Measurements from ENCODE around the gene KAT6B.

KAT6B gene

DNA sequence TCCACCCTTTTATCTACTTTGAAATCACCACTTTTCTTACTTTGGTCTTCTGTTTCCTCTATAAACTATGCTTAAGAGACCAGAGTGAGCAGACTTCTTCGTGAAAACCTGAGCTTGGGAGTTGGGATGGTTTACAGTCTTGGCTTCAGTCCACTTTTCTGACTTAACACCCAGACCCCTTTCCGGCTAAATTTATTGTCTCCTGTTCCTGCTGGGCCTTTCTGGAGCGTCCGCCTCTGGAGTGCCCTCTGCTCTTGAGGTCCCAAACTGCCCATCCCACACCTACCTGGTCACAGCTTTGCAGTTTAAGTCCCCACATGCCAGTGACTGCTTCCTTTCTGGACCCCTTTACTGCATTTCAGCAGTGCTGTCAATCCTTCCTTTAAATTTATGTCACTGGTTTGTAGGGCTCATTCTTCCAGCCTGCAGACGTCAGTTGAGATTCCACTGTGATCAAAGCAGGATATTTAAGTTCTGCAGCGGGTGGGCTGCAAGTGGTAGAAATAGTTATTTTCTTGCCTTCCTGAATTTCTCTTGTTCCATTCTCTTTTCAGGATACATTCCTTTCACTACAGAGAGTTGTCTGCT, 80.3 kb downstream of the KAT6B start:
- H3K4me3 ChIP-seq (ENCODE audit: low read depth, low read length), result no peak overlapping the region
- ChIA-PET POLR2A (no interaction called here), CTCF (no interaction called here)
- TF ChIP-seq, protein P1, sequence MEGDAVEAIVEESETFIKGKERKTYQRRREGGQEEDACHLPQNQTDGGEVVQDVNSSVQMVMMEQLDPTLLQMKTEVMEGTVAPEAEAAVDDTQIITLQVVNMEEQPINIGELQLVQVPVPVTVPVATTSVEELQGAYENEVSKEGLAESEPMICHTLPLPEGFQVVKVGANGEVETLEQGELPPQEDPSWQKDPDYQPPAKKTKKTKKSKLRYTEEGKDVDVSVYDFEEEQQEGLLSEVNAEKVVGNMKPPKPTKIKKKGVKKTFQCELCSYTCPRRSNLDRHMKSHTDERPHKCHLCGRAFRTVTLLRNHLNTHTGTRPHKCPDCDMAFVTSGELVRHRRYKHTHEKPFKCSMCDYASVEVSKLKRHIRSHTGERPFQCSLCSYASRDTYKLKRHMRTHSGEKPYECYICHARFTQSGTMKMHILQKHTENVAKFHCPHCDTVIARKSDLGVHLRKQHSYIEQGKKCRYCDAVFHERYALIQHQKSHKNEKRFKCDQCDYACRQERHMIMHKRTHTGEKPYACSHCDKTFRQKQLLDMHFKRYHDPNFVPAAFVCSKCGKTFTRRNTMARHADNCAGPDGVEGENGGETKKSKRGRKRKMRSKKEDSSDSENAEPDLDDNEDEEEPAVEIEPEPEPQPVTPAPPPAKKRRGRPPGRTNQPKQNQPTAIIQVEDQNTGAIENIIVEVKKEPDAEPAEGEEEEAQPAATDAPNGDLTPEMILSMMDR (IDR thresholded peaks at IDR 0.05; ENCODE audit: insufficient read depth, low read length, missing control alignments), result no peak
- no peak for DNase-seq (ENCODE audit: low read depth, low spot score)

GRCh38 chr10:74909670-74910069, 83.3 kb downstream of the KAT6B start:
- TF ChIP-seq, protein P1 (IDR thresholded peaks at IDR 0.05; ENCODE audit: insufficient read depth, low read length, missing control alignments), result no peak
- ChIA-PET CTCF (interaction anchor here (1.5 kb wide), 1 partner anchor 11 kb away, joined by 4 read pairs; no protein-coding TSS in a partner anchor), POLR2A (no interaction called here)
- DNase-seq (ENCODE audit: low read depth, low spot score), result no peak
- no peak overlapping the region for H3K4me3 ChIP-seq (ENCODE audit: low read depth, low read length)

GRCh38 chr10:74910241-74910975, 84.0 kb downstream of the KAT6B start:
- TF ChIP-seq, protein P1 (IDR thresholded peaks at IDR 0.05; ENCODE audit: insufficient read depth, low read length, missing control alignments), result no peak
- ChIA-PET CTCF (interaction anchor here (0.6 to 1.5 kb wide), 2 partner anchors 11 to 659 kb away, joined by 3 to 4 read pairs; no protein-coding TSS in a partner anchor), POLR2A (interaction anchor here (0.7 kb wide), 1 partner anchor 210 kb away, joined by 3 read pairs; no protein-coding TSS in a partner anchor)

GRCh38 chr10:74910976-74911350, 84.6 kb downstream of the KAT6B start:
- ChIA-PET CTCF (no interaction called here), POLR2A (no interaction called here)
- no peak overlapping the region for H3K4me3 ChIP-seq (ENCODE audit: low read depth, low read length)
- TF ChIP-seq, protein P1 (IDR thresholded peaks at IDR 0.05; ENCODE audit: insufficient read depth, low read length, missing control alignments), result no peak
- DNase-seq (ENCODE audit: low read depth, low spot score), result no peak

More at GRCh38 chr10:74910241-74910975, 84.0 kb downstream of the KAT6B start:
- no peak for DNase-seq (ENCODE audit: low read depth, low spot score)
- no peak overlapping the region for H3K4me3 ChIP-seq (ENCODE audit: low read depth, low read length)

DNA sequence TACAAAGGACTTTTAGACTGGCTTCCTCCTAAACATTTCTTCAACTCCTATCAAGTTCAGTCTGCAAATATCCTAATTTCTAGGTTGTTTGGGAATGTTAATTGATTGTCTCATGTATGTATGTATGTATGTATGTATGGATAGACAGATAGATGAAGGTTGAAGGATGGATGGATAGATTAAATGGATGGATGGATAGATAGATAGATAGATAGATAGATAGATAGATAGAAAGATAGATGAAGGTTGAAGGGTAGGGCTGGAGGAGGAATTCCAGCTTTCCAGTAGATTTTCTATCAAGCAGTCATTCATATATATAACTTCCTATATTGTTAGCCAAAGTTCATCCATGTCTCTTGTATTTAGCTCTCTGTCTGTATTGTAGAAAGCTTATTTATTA, 85.8 kb downstream of the KAT6B start:
- DNase-seq (ENCODE audit: low read depth, low spot score), result no peak
- ChIA-PET POLR2A (no interaction called here), CTCF (no interaction called here)
- TF ChIP-seq, protein P1 (IDR thresholded peaks at IDR 0.05; ENCODE audit: insufficient read depth, low read length, missing control alignments), result no peak
- H3K4me3 ChIP-seq (ENCODE audit: low read depth, low read length), result no peak overlapping the region

- TF ChIP-seq, protein P1 (IDR thresholded peaks at IDR 0.05; ENCODE audit: insufficient read depth, low read length, missing control alignments), result no peak
- DNase-seq (ENCODE audit: low read depth, low spot score), result no peak
- ChIA-PET CTCF (no interaction called here), POLR2A (no interaction called here)
- H3K4me3 ChIP-seq (ENCODE audit: low read depth, low read length), result no peak overlapping the region
Measured at GRCh38 chr10:74912682-74913081, 86.3 kb downstream of the KAT6B start.
